ENCODE data around the gene CPA5. TPM values are rescaled to one million over a fixed set of nuclear protein-coding genes. Genes with fewer than 3 reads are reported as not detected.

Gene CPA5
- total and polyA plus RNA-seq, 2 of the 8 experiments (the other 6 are each of a cell fraction or from before 2014, with no cell fraction given), result 0.12 TPM; not detected in 1

DNA sequence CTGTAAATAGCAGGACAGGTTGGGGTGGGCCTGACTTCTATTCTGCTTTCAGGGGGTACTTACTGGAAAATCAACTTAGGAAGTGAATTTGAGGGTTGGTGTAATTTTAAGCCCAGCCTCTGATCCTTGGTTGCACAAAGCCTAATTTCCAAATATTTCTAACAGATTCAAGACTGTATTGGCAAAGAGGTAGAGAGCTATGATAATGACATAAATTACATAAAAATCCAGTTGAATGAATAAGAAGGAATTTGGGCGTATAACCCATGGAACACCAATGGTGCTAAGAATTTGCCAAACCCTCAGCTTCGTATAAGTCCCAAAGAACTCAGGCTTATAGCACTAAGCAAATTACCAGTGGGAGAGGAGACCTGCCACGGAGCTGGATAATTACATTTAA, 39.7 kb upstream of the CPA5 start:
- H3K23me2 ChIP-seq (ENCODE audit: low read depth, low read length), result no peaks in the 10 kb centered on the region
- H3K9me3 ChIP-seq (ENCODE audit: insufficient read depth in 2 of 2, low read depth in 1 of 2, low read length in 1 of 2), result no peaks in the 10 kb centered on the region
- no peaks in the 10 kb centered on the region for H3K79me1 ChIP-seq (ENCODE audit: low read depth, low read length)
- no peak overlapping the region for H2BK20ac ChIP-seq (ENCODE audit: low read length)
- H3K9ac ChIP-seq (replicated peaks in 1 of 4; ENCODE audit: extremely low read depth in 1 of 4, low read depth in 3 of 4, low read length in 3 of 4), result no peak overlapping the region
- H3K4me2 ChIP-seq (ENCODE audit: insufficient read depth in 1 of 2, low read depth in 2 of 2, low read length in 2 of 2), result no peak overlapping the region
- no peak overlapping the region for H3K56ac ChIP-seq (replicated peaks; ENCODE audit: insufficient read length, low read depth, low read length)
- no peak overlapping the region for H2BK15ac ChIP-seq (ENCODE audit: low read length)
- TF ChIP-seq KDM4A (IDR thresholded peaks at IDR 0.05; ENCODE audit: low read depth, low read length, severe bottlenecking), result no peak
- TF ChIP-seq EZH2 (IDR thresholded peaks at IDR 0.05; ENCODE audit: low read depth, low read length, severe bottlenecking), result no peak
- TF ChIP-seq CHD1 (IDR thresholded peaks at IDR 0.05; ENCODE audit: low read depth, low read length), result no peak
- TF ChIP-seq HDAC2 (IDR thresholded peaks at IDR 0.05; ENCODE audit: borderline replicate concordance in 1 of 2, low read depth in 2 of 2, low read length in 2 of 2), result no peak
- TF ChIP-seq RNF2 (IDR thresholded peaks at IDR 0.05; ENCODE audit: borderline replicate concordance, low read depth, low read length, missing control alignments, poor library complexity, severe bottlenecking), result no peak
- CTCF ChIA-PET (ENCODE audit: partially characterized antibody), result interaction anchor here (1.1 kb wide), 2 partner anchors 21 to 77 kb away, joined by 3 to 4 read pairs; no protein-coding TSS in a partner anchor
- no peak overlapping the region for H3K4ac ChIP-seq (replicated peaks; ENCODE audit: insufficient read length, low read depth, low read length)
- no peak overlapping the region for H4K5ac ChIP-seq (ENCODE audit: insufficient read length, low read depth, low read length)
- no peak overlapping the region for H2BK12ac ChIP-seq (ENCODE audit: low read depth, low read length)
- no peak overlapping the region for H2AK5ac ChIP-seq (ENCODE audit: low read depth, low read length)
- no peak overlapping the region for H3K23ac ChIP-seq (ENCODE audit: insufficient read length)
- no peak overlapping the region for H3K14ac ChIP-seq (ENCODE audit: insufficient read length)
- no peak overlapping the region for H4K8ac ChIP-seq (ENCODE audit: extremely low read depth, insufficient read depth, low read length)
- no peak overlapping the region for H3K27ac ChIP-seq (ENCODE audit: low read depth, low read length)
- no peak overlapping the region for H3K4me3 ChIP-seq (ENCODE audit: extremely low read depth in 1 of 4, insufficient read depth in 2 of 4, low read depth in 3 of 4, low read length in 4 of 4)
- H3K4me1 ChIP-seq (replicated peaks in 1 of 4; ENCODE audit: control insufficient read depth in 3 of 4, insufficient read depth in 4 of 4, low read length in 3 of 4), result no peaks in the 10 kb centered on the region
- H2BK120ac ChIP-seq (replicated peaks; ENCODE audit: low read depth, low read length), result no peak overlapping the region
- no peak overlapping the region for H2AFZ ChIP-seq (ENCODE audit: low read length)
- no peak for FAIRE-seq
- no peaks in the 10 kb centered on the region for H4K20me1 ChIP-seq (replicated peaks in 1 of 2; ENCODE audit: control insufficient read depth in 1 of 2, insufficient read depth in 2 of 2, low read length in 2 of 2)
- DNase-seq (ENCODE audit: low read depth in 1 of 2, low spot score in 2 of 2), result no peak
- H3K79me2 ChIP-seq (ENCODE audit: control insufficient read depth in 1 of 2, insufficient read depth in 2 of 2, low read length in 2 of 2), result no peaks in the 10 kb centered on the region
- POLR2A ChIA-PET (ENCODE audit: partially characterized antibody), result no interaction called here
- H2BK5ac ChIP-seq (ENCODE audit: low read depth, low read length), result no peak overlapping the region
- H3K18ac ChIP-seq (ENCODE audit: extremely low read depth, low read length), result no peak overlapping the region
- H3K27me3 ChIP-seq (replicated peaks in 1 of 4; ENCODE audit: control insufficient read depth in 3 of 4, extremely low read depth in 1 of 4, insufficient read depth in 3 of 4, low read length in 3 of 4), result no peaks in the 10 kb centered on the region
- no peaks in the 10 kb centered on the region for H3K36me3 ChIP-seq (ENCODE audit: control insufficient read depth in 2 of 4, insufficient read depth in 4 of 4, low read length in 3 of 4)
- no peak overlapping the region for H4K91ac ChIP-seq (replicated peaks; ENCODE audit: insufficient read length, low read length)
- 89% methylated on average over 3 of the region's 3 CpGs; no CpG with 5 or more reads in 1 of the 2 experiments for WGBS, 2 experiments (ENCODE audit: extremely low coverage in 1 of 2, insufficient coverage in 1 of 2, insufficient read length in 1 of 2, insufficient replicate concordance in 2 of 2, low coverage in 1 of 2, low lambda C conversion rate in 2 of 2, missing lambda C conversion rate in 1 of 2)

Data from H1 (cell line).